GM06990 (cell line): ENCODE measurements around the gene MTFP1.
"Not testable (repeated sequence)": the region's sequence is repeated elsewhere in the genome, so short reads cannot be mapped to it uniquely, and the experiment has no call there.

ENCODE experiments used
- DNase-seq: peaks from one replicate; pipeline ENCODE4 v3.0.0-alpha.2; 2011; ENCODE audit not compliant: insufficient read length; ENCODE audit errors: extremely low read depth
- H3K27me3 ChIP-seq: replicated peaks from 2 replicates; pipeline ENCODE4 v1.6.0; 2011; ENCODE audit warnings: low read length; ENCODE audit not compliant: control insufficient read depth, insufficient read depth
- H3K36me3 ChIP-seq: 2 replicates; pipeline ENCODE4 v1.5.1; 2011; ENCODE audit warnings: low read length; ENCODE audit not compliant: control insufficient read depth, insufficient read depth
- H3K4me3 ChIP-seq: replicated peaks from 2 replicates; pipeline ENCODE4 v1.5.1; 2011; ENCODE audit warnings: low read depth, mild to moderate bottlenecking, control low read depth, low read length
- TF ChIP-seq, protein P1 (sequence below): IDR thresholded peaks from 2 replicates; pipeline ENCODE4 v1.5.1; 2011; ENCODE audit warnings: low read length, control low read depth, mild to moderate bottlenecking, inconsistent platforms; ENCODE audit not compliant: insufficient read depth, poor library complexity, severe bottlenecking

MTFP1 gene

DNA sequence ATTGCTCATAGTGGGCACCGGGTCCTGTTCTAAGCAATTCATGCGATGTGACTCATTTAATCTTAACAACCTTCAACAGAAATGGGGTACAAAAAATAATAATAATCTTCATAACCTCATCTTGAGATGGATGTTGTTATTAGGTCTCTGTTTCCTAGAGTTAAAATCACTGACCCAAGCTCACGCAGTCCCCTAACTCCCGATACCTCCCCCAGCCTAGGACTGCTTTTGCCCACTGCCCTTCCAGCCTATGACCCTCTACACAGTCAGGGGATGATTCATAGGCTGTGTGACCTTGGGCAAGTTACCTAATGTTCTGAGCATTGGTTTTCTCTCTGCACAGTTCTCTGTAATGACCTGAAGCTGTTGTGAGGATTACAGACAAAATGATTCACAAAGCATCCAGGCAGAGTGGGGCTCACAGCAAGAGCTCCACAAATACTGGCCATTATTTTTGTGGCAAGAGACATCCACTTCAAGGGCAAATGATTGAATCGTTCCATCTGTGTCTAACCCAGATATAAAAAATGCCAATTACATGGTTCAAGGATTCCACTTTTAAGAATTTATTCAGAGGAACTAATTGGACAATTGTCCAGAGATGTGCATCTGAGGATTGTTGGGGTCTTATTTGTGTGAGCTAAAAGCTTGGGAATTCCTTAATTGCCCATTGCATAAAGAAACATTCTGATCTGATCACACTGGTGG, 20.0 kb downstream of the MTFP1 start:
- Histone ChIP-seq H3K36me3 (no peaks in the 10 kb centered on the region), H3K4me3 (no peak overlapping the region), H3K27me3 (no peaks in the 10 kb centered on the region)
- no peak for DNase-seq
- TF ChIP-seq, protein P1, sequence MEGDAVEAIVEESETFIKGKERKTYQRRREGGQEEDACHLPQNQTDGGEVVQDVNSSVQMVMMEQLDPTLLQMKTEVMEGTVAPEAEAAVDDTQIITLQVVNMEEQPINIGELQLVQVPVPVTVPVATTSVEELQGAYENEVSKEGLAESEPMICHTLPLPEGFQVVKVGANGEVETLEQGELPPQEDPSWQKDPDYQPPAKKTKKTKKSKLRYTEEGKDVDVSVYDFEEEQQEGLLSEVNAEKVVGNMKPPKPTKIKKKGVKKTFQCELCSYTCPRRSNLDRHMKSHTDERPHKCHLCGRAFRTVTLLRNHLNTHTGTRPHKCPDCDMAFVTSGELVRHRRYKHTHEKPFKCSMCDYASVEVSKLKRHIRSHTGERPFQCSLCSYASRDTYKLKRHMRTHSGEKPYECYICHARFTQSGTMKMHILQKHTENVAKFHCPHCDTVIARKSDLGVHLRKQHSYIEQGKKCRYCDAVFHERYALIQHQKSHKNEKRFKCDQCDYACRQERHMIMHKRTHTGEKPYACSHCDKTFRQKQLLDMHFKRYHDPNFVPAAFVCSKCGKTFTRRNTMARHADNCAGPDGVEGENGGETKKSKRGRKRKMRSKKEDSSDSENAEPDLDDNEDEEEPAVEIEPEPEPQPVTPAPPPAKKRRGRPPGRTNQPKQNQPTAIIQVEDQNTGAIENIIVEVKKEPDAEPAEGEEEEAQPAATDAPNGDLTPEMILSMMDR = no peak

DNA sequence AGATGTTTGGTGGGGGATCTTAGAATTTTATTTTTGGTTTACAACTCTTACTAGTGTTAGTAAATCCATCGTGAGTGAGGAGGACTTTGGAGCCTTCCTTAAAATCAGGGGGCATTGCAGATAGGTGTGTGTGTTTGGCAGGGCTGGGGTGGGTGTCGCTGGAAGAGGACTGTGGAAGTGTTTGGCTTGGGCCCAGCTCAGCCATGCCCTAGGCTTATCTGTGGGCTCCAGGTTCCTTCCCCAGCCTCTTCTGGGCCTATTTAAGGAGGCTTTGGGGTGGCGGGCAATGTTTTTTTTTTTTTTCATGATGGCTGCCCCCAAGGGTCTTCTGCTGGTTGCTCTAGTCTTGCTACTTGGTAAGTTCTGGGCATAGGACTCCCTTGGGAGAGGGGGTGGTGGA, 22.1 kb downstream of the MTFP1 start:
- no peaks in the 10 kb centered on the region for H3K36me3 ChIP-seq
- H3K4me3 ChIP-seq = no peak overlapping the region
- TF ChIP-seq, protein P1 = no peak
- no peaks in the 10 kb centered on the region; the same call in 1 of the 2 replicates for H3K27me3 ChIP-seq
- DNase-seq = no peak

DNA sequence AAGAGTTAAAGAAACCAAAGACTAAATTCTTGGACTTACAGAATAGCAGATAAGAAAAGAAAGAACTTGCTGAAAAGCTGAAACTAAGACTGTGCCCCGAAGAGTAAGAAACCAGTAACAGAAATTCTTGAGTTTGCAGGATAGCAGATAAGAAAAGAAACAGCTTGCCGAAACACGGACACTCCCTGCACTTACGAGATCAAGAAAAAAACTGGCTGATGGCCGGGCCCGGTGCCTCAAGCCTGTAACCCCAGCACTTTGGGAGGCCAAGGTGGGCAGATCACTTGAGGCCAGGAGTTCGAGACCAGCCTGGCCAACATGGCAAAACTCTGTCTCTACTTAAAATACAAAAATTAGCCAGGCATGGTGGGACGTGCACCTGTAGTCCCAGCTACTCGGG, 25.9 kb downstream of the MTFP1 start:
- not testable (repeated sequence) for H3K36me3 ChIP-seq, DNase-seq, H3K4me3 ChIP-seq, H3K27me3 ChIP-seq

DNA sequence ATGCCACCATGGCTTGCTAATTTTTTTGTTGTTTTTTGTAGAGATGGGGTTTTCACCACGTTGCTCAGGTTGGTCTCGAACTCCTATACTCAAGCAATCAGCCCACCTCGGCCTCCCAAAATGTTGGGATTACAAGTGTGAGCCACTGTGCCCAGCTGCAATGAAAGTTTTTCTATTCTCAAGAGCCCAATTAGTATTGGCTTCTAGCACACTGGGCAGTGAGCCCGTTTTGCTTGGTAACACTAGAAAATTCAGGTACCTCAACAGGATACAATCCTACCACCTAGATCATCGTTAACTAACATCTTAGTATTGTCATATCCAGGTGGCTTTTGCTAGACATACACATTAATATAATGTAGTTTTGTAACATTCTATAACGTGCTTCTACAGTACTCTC, 27.3 kb downstream of the MTFP1 start:
- Histone ChIP-seq H3K4me3 (no peak overlapping the region), H3K36me3 (no peaks in the 10 kb centered on the region), H3K27me3 (no peaks in the 10 kb centered on the region; the same call in 1 of the 2 replicates)
- no peak for DNase-seq
- TF ChIP-seq, protein P1 = no peak

DNA sequence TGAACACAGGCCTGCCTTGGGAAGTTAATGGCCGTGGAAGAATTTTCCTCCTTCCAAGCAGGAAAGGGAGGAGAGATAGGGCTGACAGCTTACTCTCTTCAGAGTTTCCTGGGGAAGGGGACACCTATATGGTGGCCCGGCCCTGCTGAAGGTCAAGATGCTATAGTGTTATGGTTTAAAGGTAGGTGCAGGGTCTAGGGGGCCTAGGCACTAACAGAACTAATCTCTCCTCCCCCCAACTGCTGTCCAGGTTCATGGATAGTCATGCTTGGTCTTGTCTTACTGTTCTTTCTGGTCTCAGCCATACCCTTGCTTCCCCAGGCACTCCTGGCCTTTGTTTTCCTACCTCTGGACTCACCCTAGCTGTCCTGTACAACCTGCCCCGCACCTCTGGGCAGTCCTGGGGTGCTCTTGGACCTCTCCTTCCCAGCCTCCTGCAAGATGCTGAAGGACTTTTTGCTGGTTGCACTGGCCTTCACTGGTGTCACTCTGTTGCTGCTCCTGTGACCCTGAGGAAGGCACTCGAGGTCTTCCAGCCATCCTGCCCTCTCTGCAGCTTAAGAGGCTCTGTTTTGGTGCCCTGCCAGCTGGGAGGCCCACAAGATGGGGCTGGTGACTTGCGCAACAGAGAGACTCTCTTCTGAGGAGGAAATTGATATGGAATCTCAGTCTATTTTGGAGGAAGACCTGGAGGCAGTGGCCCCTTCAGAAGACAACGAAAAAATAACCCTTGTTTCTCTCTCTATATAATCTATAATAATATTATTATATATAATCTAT, 28.4 kb downstream of the MTFP1 start:
- TF ChIP-seq, protein P1 = no peak
- H3K27me3 ChIP-seq = no peaks in the 10 kb centered on the region; the same call in 1 of the 2 replicates
- no peak for DNase-seq
- no peak overlapping the region for H3K4me3 ChIP-seq
- no peaks in the 10 kb centered on the region for H3K36me3 ChIP-seq

DNA sequence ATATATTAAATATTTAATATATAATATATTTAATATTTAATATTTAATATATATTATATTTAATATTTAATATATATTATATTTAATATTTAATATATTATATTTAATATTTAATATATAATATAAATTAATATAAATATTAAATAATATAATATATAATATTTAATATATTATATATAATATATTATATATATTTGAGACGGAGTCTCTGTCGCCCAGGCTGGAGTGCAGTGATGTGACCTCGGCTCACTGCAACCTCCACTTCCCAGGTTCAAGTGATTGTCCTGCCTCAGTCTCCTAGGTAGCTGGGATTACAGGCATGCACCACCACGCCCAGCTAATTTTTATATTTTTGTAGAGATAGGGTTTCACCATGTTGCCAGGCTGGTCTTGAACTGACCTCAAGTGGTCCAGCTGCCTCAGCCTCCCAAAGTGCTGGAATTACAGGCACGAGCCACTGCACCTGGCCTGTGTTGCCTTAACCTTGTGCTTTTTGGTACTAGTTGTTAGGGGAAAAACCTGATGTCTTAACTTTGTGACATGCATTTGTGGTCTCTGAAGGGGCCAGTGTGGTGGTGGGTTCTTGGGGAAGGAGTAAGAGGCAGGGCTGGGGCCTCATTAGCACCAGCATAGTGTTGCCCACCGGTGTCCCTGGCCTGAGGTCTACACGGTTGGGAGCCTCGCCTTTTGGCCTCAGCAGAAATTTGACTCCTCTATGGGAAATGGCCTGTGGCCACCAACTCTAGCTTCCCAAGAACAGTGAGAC, 29.7 kb downstream of the MTFP1 start:
- DNase-seq = no peak
- TF ChIP-seq, protein P1 = no peak
- Histone ChIP-seq H3K36me3 (no peaks in the 10 kb centered on the region), H3K27me3 (no peaks in the 10 kb centered on the region; the same call in 1 of the 2 replicates), H3K4me3 (no peak overlapping the region)
